DND-41 (cell line): ENCODE data around the gene ZSCAN5A.
A peak's percentile ranks its signal among the peaks of the same experiment; 100 is the strongest.

ENCODE experiments used
- ATAC-seq: fragments of 200-7000 bp; cut with Tn5 transposase; 3 replicates; pipeline ENCODE4 v1.9.1; 2021; ENCODE audit warnings: low read depth; ENCODE audit not compliant: insufficient read depth
- DNase-seq: peaks from one replicate; pipeline ENCODE4 v3.0.0-alpha.2; 2020
- H2AFZ ChIP-seq: 2 replicates; pipeline ENCODE4 v1.6.0; 2012; ENCODE audit warnings: low read depth, low read length
- H3K27ac ChIP-seq: 2 replicates; pipeline ENCODE4 v1.5.1; 2012; ENCODE audit warnings: low read length, inconsistent platforms
- H3K27me3 ChIP-seq: fragments of 200-600 bp; sonication (generic); 2 replicates; pipeline ENCODE4 v1.6.0; 2012; ENCODE audit warnings: low read length, mild to moderate bottlenecking, inconsistent platforms; ENCODE audit not compliant: insufficient read depth, poor library complexity
- H3K36me3 ChIP-seq: 2 replicates; pipeline ENCODE4 v1.5.1; 2012; ENCODE audit warnings: low read length, inconsistent platforms; ENCODE audit not compliant: insufficient read depth
- H3K4me1 ChIP-seq: 2 replicates; pipeline ENCODE4 v1.5.1; 2012; ENCODE audit warnings: mild to moderate bottlenecking, low read length; ENCODE audit not compliant: insufficient read depth
- H3K4me2 ChIP-seq: 2 replicates; pipeline ENCODE4 v1.6.0; 2012; ENCODE audit warnings: mild to moderate bottlenecking, moderate library complexity, low read length, inconsistent platforms; ENCODE audit not compliant: insufficient read depth
- H3K4me3 ChIP-seq, 2 experiments: fragments of 200-600 bp in 1 of 2; shearing (Covaris generic) in 1 of 2; 2 replicates each; pipeline ENCODE4 v1.5.1; 2012 to 2016; ENCODE audit warnings: inconsistent platforms in 2 of 2, low read length in 2 of 2, mild to moderate bottlenecking in 2 of 2, low read depth in 1 of 2, moderate library complexity in 1 of 2
- H3K79me2 ChIP-seq: 2 replicates; pipeline ENCODE4 v1.6.0; 2012; ENCODE audit warnings: low read length, inconsistent platforms; ENCODE audit not compliant: insufficient read depth
- H3K9ac ChIP-seq: 2 replicates; pipeline ENCODE4 v1.6.0; 2012; ENCODE audit warnings: low read depth, mild to moderate bottlenecking, inconsistent platforms, low read length, moderate library complexity
- H3K9me3 ChIP-seq: 2 replicates; pipeline ENCODE4 v1.5.1; 2012; ENCODE audit warnings: low read length, moderate library complexity, mild to moderate bottlenecking, inconsistent platforms; ENCODE audit not compliant: insufficient read depth, severe bottlenecking
- H4K20me1 ChIP-seq: 2 replicates; pipeline ENCODE4 v1.6.0; 2012; ENCODE audit warnings: low read length; ENCODE audit not compliant: insufficient read depth
- EZH2 ChIP-seq: IDR thresholded peaks from 3 replicates; pipeline ENCODE4 v1.6.1; 2012; ENCODE audit warnings: borderline replicate concordance, low read depth, mild to moderate bottlenecking, moderate library complexity, low read length, inconsistent platforms; ENCODE audit not compliant: severe bottlenecking
- TF ChIP-seq, protein P1 (sequence below): IDR thresholded peaks from 2 replicates; pipeline ENCODE4 v1.5.1; 2012; ENCODE audit warnings: borderline replicate concordance, low read length, moderate library complexity, mild to moderate bottlenecking; ENCODE audit not compliant: poor library complexity, severe bottlenecking; ENCODE audit errors: extremely low read depth

Gene ZSCAN5A, protein sequence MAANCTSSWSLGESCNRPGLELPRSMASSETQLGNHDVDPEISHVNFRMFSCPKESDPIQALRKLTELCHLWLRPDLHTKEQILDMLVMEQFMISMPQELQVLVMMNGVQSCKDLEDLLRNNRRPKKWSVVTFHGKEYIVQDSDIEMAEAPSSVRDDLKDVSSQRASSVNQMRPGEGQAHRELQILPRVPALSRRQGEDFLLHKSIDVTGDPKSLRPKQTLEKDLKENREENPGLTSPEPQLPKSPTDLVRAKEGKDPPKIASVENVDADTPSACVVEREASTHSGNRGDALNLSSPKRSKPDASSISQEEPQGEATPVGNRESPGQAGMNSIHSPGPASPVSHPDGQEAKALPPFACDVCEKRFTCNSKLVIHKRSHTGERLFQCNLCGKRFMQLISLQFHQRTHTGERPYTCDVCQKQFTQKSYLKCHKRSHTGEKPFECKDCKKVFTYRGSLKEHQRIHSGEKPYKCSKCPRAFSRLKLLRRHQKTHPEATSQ

DNA sequence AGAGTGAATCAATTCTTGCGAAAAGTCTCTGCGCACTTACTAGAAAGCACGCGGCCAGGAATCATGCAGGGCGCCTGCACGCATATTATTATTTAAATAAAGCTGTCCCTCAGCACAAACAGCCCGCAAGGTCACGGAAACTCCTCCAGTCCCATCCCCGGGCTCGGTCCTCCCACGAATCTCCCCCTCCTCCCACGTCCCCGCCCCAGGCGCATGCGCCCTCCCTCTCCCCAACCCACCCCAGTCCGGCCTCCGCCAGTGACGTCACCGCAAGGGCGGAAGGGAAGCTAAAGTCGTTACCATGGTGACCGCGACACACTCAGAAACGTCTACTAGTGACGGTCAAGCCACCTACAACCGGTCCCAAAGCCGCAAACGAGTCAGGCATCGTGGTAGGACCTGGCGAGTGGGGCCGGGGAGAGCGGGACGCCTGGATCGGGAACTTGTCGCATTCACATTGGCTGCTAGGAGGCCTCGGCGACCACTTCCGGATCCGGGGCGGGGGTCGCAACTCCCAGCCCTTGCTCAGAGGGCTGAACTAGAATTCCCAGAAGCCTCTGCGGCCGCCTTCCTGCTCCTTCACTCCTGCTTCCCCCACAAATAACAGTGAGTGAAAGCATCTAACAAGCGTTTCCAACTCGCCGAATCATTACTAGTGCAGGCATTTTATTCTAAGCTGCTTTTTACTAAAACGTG, at the start of gene ZSCAN5A:
ZSCAN5A (minus strand) TSS at position 459 of the 696 bp plus-strand sequence. CDS start 89,793 bp downstream, outside the sequence.
- H3K79me2 ChIP-seq: peaks cover 8% of the 10 kb centered on the region; the same call in 1 of the 2 replicates
- peak within 1 kb of the TSS; percentile 49 to 86 for H3K4me3 ChIP-seq
- H3K9me3 ChIP-seq: no peaks in the 10 kb centered on the region
- peak within 1 kb of the TSS; percentile 96 for H2AFZ ChIP-seq
- peak within 1 kb of the TSS; percentile 99 for H3K27ac ChIP-seq
- DNase-seq: peak; percentile 96
- peak within 1 kb of the TSS; percentile 64 for H3K9ac ChIP-seq
- peaks cover 30% of the 10 kb centered on the region for H3K4me1 ChIP-seq
- TF ChIP-seq, protein P1, sequence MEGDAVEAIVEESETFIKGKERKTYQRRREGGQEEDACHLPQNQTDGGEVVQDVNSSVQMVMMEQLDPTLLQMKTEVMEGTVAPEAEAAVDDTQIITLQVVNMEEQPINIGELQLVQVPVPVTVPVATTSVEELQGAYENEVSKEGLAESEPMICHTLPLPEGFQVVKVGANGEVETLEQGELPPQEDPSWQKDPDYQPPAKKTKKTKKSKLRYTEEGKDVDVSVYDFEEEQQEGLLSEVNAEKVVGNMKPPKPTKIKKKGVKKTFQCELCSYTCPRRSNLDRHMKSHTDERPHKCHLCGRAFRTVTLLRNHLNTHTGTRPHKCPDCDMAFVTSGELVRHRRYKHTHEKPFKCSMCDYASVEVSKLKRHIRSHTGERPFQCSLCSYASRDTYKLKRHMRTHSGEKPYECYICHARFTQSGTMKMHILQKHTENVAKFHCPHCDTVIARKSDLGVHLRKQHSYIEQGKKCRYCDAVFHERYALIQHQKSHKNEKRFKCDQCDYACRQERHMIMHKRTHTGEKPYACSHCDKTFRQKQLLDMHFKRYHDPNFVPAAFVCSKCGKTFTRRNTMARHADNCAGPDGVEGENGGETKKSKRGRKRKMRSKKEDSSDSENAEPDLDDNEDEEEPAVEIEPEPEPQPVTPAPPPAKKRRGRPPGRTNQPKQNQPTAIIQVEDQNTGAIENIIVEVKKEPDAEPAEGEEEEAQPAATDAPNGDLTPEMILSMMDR: no peak
- H4K20me1 ChIP-seq: no peaks in the 10 kb centered on the region
- peak; percentile 83 for ATAC-seq
- peak within 1 kb of the TSS; percentile 94 for H3K4me2 ChIP-seq
- no peaks in the 10 kb centered on the region for H3K27me3 ChIP-seq
- H3K36me3 ChIP-seq: peaks cover 7% of the 10 kb centered on the region

DNA sequence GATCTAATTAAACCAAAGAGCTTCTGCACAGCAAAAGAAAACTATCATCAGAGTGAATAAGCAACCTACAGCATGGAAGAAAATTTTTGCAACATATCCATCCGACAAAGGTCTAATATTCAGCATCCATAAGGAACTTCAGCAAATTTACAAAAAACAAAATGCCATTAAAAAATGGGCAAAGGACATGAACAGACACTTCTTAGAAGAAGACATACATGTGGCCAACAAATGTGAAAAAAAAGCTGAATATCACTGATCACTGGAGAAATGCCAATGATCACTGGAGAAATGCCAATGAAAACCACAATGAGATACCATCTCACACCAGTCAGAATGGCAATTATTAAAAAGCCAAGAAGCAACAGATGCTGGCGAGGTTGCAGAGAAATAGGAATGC, 46.2 kb upstream of the ZSCAN5A start:
- TF ChIP-seq, protein P1: no peak
- no peak for TF ChIP-seq EZH2
- Histone ChIP-seq H3K27me3 (no peaks in the 10 kb centered on the region), H3K27ac (no peak overlapping the region), H3K4me1 (no peaks in the 10 kb centered on the region), H3K36me3 (no peaks in the 10 kb centered on the region), H2AFZ (no peak overlapping the region), H3K79me2 (no peaks in the 10 kb centered on the region), H3K9ac (no peak overlapping the region), H3K4me3 (no peak overlapping the region), H4K20me1 (no peaks in the 10 kb centered on the region), H3K4me2 (no peak overlapping the region), H3K9me3 (peaks cover 4% of the 10 kb centered on the region)
- DNase-seq (no peak), ATAC-seq (no peak)

DNA sequence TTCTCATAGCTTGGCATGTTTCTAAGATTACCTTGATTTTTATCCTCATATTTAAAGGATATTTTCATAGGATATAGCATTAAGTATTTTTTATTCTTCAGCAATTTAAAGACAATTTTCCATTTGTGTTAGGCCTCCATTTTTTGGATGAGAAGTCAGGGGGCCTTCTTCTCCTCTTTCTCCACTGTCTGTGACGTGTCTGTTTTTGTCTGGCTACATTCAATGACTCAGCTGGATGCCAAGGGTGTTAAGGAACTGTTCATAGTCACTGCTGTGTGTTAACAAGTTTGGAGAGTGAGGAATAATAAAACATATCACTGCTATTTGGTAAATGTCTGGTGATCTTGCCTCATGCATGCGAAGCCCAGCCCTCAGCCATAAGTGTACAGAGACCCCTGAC, 42.3 kb upstream of the ZSCAN5A start:
- Histone ChIP-seq H3K36me3 (no peaks in the 10 kb centered on the region), H3K4me1 (no peaks in the 10 kb centered on the region), H3K27me3 (no peaks in the 10 kb centered on the region), H3K9ac (no peak overlapping the region), H3K79me2 (no peaks in the 10 kb centered on the region), H3K27ac (no peak overlapping the region), H2AFZ (no peak overlapping the region), H3K4me3 (no peak overlapping the region), H4K20me1 (no peaks in the 10 kb centered on the region), H3K9me3 (peaks cover 4% of the 10 kb centered on the region), H3K4me2 (no peak overlapping the region)
- TF ChIP-seq EZH2: no peak
- TF ChIP-seq, protein P1: no peak
- ATAC-seq: no peak
- no peak for DNase-seq
